HEK293 (cell line): ENCODE data around the gene MRPS18A.

Experiments used
- GLIS1 ChIP-seq: fragments of 450-650 bp; formaldehyde crosslinking; IDR thresholded peaks from 2 replicates; pipeline ENCODE4 v1.5.1; 2016; ENCODE audit warnings: missing biosample characterization, missing genetic modification characterization
- KLF9 ChIP-seq: fragments of 450-650 bp; formaldehyde crosslinking; IDR thresholded peaks from 2 replicates; pipeline ENCODE4 v1.5.1; 2016; ENCODE audit warnings: missing biosample characterization, missing genetic modification characterization, low read depth
- MZF1 ChIP-seq: fragments of 450-650 bp; formaldehyde crosslinking; IDR thresholded peaks from 2 replicates; pipeline ENCODE4 v1.5.1; 2017; ENCODE audit warnings: missing biosample characterization, missing genetic modification characterization, borderline replicate concordance
- OSR2 ChIP-seq: fragments of 450-650 bp; formaldehyde crosslinking; IDR thresholded peaks from 2 replicates; pipeline ENCODE4 v1.5.1; 2016; ENCODE audit warnings: missing biosample characterization, missing genetic modification characterization
- SP2 ChIP-seq: fragments of 450-650 bp; formaldehyde crosslinking; IDR thresholded peaks from 2 replicates; pipeline ENCODE4 v1.5.1; 2016; ENCODE audit warnings: missing biosample characterization, missing genetic modification characterization
- ZBTB21 ChIP-seq: fragments of 450-650 bp; formaldehyde crosslinking; IDR thresholded peaks from 2 replicates; pipeline ENCODE4 v1.5.1; 2017; ENCODE audit warnings: missing biosample characterization, missing genetic modification characterization
- ZNF10 ChIP-seq: fragments of 450-650 bp; formaldehyde crosslinking; IDR thresholded peaks from 2 replicates; pipeline ENCODE4 v1.5.1; 2017; ENCODE audit warnings: missing biosample characterization, missing genetic modification characterization
- ZNF133 ChIP-seq: fragments of 450-650 bp; formaldehyde crosslinking; IDR thresholded peaks from 2 replicates; pipeline ENCODE4 v1.5.1; 2016; ENCODE audit warnings: missing biosample characterization, missing genetic modification characterization
- ZNF155 ChIP-seq: fragments of 450-650 bp; formaldehyde crosslinking; IDR thresholded peaks from 2 replicates; pipeline ENCODE4 v1.5.1; 2016; ENCODE audit warnings: missing biosample characterization, missing genetic modification characterization
- ZNF23 ChIP-seq: fragments of 450-650 bp; formaldehyde crosslinking; IDR thresholded peaks from 2 replicates; pipeline ENCODE4 v1.5.1; 2016; ENCODE audit warnings: missing biosample characterization, missing genetic modification characterization, borderline replicate concordance
- ZNF24 ChIP-seq: fragments of 450-650 bp; formaldehyde crosslinking; IDR thresholded peaks from 2 replicates; pipeline ENCODE4 v1.5.1; 2016; ENCODE audit warnings: missing biosample characterization, missing genetic modification characterization
- ZNF274 ChIP-seq, 2 experiments: fragments of 200-500 bp in 1 of 2; fragments of 450-650 bp in 1 of 2; sonication (Bioruptor generic) in 1 of 2; formaldehyde crosslinking in 1 of 2; IDR thresholded peaks; 2 replicates each; pipeline versions ENCODE4 v1.5.1 to v1.6.1; 2014 to 2016; ENCODE audit warnings: borderline replicate concordance in 1 of 2, inconsistent platforms in 1 of 2, low read length in 1 of 2, missing biosample characterization in 1 of 2, missing genetic modification characterization in 1 of 2
- ZNF341 ChIP-seq: fragments of 450-650 bp; formaldehyde crosslinking; IDR thresholded peaks from 2 replicates; pipeline ENCODE4; 2016; ENCODE audit warnings: low read depth, missing biosample characterization, missing genetic modification characterization
- ZNF354C ChIP-seq: fragments of 450-650 bp; formaldehyde crosslinking; IDR thresholded peaks from 2 replicates; pipeline ENCODE4 v1.5.1; 2016; ENCODE audit warnings: missing biosample characterization, missing genetic modification characterization, low read depth, borderline replicate concordance
- ZNF404 ChIP-seq: fragments of 450-650 bp; formaldehyde crosslinking; IDR thresholded peaks from 2 replicates; pipeline ENCODE4 v1.5.1; 2017; ENCODE audit warnings: missing biosample characterization, missing genetic modification characterization
- ZNF558 ChIP-seq: fragments of 450-650 bp; formaldehyde crosslinking; IDR thresholded peaks from 2 replicates; pipeline ENCODE4 v1.5.1; 2016; ENCODE audit warnings: missing biosample characterization, missing genetic modification characterization
- ZNF600 ChIP-seq: fragments of 450-650 bp; formaldehyde crosslinking; IDR thresholded peaks from 2 replicates; pipeline ENCODE4 v1.5.1; 2016; ENCODE audit warnings: missing biosample characterization, missing genetic modification characterization
- ZNF621 ChIP-seq: fragments of 450-650 bp; formaldehyde crosslinking; IDR thresholded peaks from 2 replicates; pipeline ENCODE4 v1.5.1; 2017; ENCODE audit warnings: missing biosample characterization, missing genetic modification characterization
- ZNF626 ChIP-seq: fragments of 450-650 bp; sonication (Bioruptor Pico); formaldehyde crosslinking; IDR thresholded peaks from 2 replicates; pipeline ENCODE4 v1.5.1; 2018; ENCODE audit warnings: missing biosample characterization, missing genetic modification characterization, inconsistent platforms
- ZNF707 ChIP-seq: fragments of 450-650 bp; formaldehyde crosslinking; IDR thresholded peaks from 2 replicates; pipeline ENCODE4 v1.5.1; 2016; ENCODE audit warnings: missing biosample characterization, missing genetic modification characterization
- ZNF768 ChIP-seq: fragments of 450-650 bp; formaldehyde crosslinking; IDR thresholded peaks from 2 replicates; pipeline ENCODE4 v1.5.1; 2018; ENCODE audit warnings: missing biosample characterization, mild to moderate bottlenecking, missing genetic modification characterization
- ZNF791 ChIP-seq: fragments of 450-650 bp; formaldehyde crosslinking; IDR thresholded peaks from 2 replicates; pipeline ENCODE4 v1.5.1; 2016; ENCODE audit warnings: missing biosample characterization, missing genetic modification characterization
- TF ChIP-seq, protein P1 (sequence below): fragments of 450-650 bp; formaldehyde crosslinking; IDR thresholded peaks from 2 replicates; pipeline ENCODE4 v1.5.1; 2016; ENCODE audit warnings: missing biosample characterization, missing genetic modification characterization, borderline replicate concordance
- TF ChIP-seq, protein P2 (sequence below): fragments of 450-650 bp; formaldehyde crosslinking; IDR thresholded peaks from 2 replicates; pipeline ENCODE4 v1.5.1; 2016; ENCODE audit warnings: missing biosample characterization, missing genetic modification characterization
- TF ChIP-seq, protein P3 (sequence below): fragments of 450-650 bp; formaldehyde crosslinking; IDR thresholded peaks from 2 replicates; pipeline ENCODE4 v1.5.1; 2016; ENCODE audit warnings: missing biosample characterization, missing genetic modification characterization
- TF ChIP-seq, protein P4 (sequence below): fragments of 450-650 bp; formaldehyde crosslinking; IDR thresholded peaks from 2 replicates; pipeline ENCODE4 v1.5.1; 2016; ENCODE audit warnings: missing biosample characterization, missing genetic modification characterization, borderline replicate concordance

MRPS18A gene

DNA sequence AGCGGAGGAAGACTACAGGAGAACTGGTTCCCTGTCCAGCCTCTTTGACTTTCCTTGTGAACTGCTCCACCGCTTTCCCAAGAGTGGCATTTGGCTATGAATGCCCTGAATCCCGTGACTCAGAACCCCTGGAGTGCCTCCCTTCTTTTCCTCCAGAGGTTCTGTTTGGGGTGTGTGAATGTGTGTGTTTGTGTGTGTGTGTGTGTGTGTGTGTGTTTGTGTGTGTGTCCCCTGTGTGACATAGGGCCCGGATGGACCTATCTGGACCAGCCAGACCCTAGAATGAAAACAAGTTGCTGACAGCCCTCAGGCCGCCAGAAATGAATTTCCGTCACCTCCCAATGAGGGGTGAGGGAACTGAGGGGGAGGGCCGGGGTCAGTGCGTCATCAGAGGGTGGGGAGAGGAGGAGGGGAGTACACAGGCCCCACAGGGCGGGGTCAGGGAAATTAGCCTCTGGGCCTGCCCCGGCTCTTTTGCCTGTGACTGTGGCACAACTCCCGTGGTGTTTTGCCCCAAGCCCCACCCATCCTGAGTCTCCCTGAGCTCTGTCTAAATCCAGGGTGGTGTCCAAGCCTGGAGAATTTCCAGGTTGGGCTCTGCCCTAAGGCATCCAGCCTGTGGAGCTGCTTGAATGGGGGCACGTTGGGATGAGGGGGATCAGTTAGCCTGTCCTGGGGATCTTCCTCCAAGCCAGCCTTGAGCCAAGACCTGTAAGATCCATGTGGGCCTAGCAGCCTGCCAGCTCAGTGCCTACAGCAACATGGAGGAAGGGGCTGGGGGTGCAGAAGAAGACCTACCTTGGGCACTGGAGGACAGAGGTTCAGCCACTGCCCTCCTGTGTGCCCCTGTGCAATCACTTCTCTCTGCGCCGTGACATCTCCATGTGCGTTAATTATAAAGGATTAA, 15.2 kb upstream of the MRPS18A start (continued):
- TF ChIP-seq, protein P1, sequence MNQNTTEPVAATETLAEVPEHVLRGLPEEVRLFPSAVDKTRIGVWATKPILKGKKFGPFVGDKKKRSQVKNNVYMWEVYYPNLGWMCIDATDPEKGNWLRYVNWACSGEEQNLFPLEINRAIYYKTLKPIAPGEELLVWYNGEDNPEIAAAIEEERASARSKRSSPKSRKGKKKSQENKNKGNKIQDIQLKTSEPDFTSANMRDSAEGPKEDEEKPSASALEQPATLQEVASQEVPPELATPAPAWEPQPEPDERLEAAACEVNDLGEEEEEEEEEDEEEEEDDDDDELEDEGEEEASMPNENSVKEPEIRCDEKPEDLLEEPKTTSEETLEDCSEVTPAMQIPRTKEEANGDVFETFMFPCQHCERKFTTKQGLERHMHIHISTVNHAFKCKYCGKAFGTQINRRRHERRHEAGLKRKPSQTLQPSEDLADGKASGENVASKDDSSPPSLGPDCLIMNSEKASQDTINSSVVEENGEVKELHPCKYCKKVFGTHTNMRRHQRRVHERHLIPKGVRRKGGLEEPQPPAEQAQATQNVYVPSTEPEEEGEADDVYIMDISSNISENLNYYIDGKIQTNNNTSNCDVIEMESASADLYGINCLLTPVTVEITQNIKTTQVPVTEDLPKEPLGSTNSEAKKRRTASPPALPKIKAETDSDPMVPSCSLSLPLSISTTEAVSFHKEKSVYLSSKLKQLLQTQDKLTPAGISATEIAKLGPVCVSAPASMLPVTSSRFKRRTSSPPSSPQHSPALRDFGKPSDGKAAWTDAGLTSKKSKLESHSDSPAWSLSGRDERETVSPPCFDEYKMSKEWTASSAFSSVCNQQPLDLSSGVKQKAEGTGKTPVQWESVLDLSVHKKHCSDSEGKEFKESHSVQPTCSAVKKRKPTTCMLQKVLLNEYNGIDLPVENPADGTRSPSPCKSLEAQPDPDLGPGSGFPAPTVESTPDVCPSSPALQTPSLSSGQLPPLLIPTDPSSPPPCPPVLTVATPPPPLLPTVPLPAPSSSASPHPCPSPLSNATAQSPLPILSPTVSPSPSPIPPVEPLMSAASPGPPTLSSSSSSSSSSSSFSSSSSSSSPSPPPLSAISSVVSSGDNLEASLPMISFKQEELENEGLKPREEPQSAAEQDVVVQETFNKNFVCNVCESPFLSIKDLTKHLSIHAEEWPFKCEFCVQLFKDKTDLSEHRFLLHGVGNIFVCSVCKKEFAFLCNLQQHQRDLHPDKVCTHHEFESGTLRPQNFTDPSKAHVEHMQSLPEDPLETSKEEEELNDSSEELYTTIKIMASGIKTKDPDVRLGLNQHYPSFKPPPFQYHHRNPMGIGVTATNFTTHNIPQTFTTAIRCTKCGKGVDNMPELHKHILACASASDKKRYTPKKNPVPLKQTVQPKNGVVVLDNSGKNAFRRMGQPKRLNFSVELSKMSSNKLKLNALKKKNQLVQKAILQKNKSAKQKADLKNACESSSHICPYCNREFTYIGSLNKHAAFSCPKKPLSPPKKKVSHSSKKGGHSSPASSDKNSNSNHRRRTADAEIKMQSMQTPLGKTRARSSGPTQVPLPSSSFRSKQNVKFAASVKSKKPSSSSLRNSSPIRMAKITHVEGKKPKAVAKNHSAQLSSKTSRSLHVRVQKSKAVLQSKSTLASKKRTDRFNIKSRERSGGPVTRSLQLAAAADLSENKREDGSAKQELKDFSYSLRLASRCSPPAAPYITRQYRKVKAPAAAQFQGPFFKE (tag by site-specific recombination): no peak; the same call in 1 of the 2 replicates
- TF ChIP-seq SP2 (tag by site-specific recombination) (peak; percentile 93), ZNF24 (tag by site-specific recombination) (peak; percentile 97), ZNF155 (peak; percentile 78; the same call in 1 of the 2 replicates), ZNF133 (tag by site-specific recombination) (no peak), GLIS1 (tag by site-specific recombination) (peak; percentile 97), ZNF621 (tag by site-specific recombination) (no peak), ZNF600 (tag by site-specific recombination) (peak; percentile 90), ZBTB21 (tag by site-specific recombination) (peak; percentile 95), ZNF768 (tag by site-specific recombination) (no peak; the same call in 1 of the 2 replicates), ZNF791 (tag by site-specific recombination) (no peak), ZNF274 (IDR thresholded peaks at IDR 0.05; ENCODE audit: low read length) (no peak), ZNF274 (tag by site-specific recombination; IDR thresholded peaks at IDR 0.05; ENCODE audit: borderline replicate concordance) (no peak), ZNF626 (tag by site-specific recombination) (no peak), ZNF707 (tag by site-specific recombination) (no peak), ZNF10 (tag by site-specific recombination) (peak; percentile 82), KLF9 (tag by site-specific recombination) (peak; percentile 86), OSR2 (tag by site-specific recombination) (peak; percentile 22; the same call in 1 of the 2 replicates), MZF1 (peak; percentile 100), ZNF341 (tag by site-specific recombination) (peak; percentile 71), ZNF404 (tag by site-specific recombination) (no peak), ZNF23 (tag by site-specific recombination) (no peak), ZNF558 (peak; percentile 99), ZNF354C (tag by site-specific recombination) (no peak)
- TF ChIP-seq, protein P2, sequence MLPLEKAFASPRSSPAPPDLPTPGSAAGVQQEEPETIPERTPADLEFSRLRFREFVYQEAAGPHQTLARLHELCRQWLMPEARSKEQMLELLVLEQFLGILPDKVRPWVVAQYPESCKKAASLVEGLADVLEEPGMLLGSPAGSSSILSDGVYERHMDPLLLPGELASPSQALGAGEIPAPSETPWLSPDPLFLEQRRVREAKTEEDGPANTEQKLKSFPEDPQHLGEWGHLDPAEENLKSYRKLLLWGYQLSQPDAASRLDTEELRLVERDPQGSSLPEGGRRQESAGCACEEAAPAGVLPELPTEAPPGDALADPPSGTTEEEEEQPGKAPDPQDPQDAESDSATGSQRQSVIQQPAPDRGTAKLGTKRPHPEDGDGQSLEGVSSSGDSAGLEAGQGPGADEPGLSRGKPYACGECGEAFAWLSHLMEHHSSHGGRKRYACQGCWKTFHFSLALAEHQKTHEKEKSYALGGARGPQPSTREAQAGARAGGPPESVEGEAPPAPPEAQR (tag by site-specific recombination): peak; percentile 87
- TF ChIP-seq, protein P3, sequence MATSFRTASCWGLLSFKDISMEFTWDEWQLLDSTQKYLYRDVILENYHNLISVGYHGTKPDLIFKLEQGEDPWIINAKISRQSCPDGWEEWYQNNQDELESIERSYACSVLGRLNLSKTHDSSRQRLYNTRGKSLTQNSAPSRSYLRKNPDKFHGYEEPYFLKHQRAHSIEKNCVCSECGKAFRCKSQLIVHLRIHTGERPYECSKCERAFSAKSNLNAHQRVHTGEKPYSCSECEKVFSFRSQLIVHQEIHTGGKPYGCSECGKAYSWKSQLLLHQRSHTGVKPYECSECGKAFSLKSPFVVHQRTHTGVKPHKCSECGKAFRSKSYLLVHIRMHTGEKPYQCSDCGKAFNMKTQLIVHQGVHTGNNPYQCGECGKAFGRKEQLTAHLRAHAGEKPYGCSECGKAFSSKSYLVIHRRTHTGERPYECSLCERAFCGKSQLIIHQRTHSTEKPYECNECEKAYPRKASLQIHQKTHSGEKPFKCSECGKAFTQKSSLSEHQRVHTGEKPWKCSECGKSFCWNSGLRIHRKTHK: no peak
- TF ChIP-seq, protein P4, sequence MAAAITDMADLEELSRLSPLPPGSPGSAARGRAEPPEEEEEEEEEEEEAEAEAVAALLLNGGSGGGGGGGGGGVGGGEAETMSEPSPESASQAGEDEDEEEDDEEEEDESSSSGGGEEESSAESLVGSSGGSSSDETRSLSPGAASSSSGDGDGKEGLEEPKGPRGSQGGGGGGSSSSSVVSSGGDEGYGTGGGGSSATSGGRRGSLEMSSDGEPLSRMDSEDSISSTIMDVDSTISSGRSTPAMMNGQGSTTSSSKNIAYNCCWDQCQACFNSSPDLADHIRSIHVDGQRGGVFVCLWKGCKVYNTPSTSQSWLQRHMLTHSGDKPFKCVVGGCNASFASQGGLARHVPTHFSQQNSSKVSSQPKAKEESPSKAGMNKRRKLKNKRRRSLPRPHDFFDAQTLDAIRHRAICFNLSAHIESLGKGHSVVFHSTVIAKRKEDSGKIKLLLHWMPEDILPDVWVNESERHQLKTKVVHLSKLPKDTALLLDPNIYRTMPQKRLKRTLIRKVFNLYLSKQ: no peak
